NCI-H2171 treated with DMSO at 0.1 percent for 48 hours (cell line): ENCODE measurements around the gene STK24.

Experiments
- DNase-seq: peaks from one replicate; lab custom pipeline; 2025; lab: John Stamatoyannopoulos, UW

The STK24 gene

DNA sequence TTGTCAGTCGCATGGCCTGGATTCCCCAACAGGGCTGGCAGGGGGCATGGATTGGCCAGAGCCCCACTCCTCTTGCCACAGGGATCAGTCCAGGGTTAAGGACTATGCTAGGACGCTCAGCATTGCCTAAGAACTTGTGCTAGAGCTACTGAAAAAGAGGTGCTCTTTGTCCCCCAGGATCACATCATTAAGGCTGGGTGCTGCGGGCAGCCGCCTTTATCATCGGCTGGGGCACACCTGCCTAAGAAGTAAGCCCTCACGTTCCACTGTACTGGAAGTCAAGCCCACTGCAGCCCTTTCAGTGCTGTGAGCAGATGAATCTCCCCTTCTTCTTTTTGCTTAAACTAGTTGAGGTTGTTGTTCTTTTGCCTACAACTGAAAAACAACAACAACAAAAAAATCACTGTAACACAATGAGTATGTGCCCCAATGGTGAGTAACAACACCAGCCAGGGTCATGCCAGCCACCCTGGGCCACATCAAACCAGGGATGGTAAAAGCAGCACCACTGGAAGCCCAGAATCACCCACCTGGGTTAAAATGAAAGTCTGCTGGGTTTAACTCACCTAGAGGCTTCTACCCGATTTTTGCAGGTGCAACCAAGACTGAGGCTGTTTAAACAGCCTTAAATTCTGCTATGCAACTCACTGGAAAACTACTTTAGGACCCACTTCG lies 20.6 kb downstream of the STK24 start:
- DNase-seq = no peak

DNA sequence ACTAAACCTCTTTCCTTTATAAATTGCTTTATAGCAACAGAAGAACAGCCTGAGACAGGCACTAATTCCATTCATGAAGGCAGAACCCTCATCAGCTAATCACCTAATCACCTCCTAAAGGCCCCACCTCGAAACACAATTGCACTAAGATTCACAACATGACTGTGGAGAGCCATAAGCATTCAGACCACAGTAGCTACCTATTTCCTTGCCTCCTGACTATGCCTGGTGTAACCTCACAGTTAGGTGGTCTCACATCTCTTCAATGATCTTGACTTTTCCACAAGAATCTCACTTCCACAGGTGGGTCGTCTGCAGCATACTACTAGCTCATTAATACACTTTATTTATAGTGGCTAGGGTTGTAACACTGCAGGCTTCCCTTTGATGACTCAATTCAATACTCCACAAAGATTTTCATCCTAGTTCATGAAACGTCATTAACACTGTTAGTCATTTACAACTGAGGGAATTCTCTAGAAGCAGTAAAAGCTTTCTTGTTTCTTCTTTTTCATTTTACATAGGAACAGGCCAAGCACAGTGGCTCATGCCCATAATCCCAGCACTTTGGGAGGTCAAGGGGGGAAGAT lies 27.1 kb downstream of the STK24 start:
- no peak for DNase-seq

DNA sequence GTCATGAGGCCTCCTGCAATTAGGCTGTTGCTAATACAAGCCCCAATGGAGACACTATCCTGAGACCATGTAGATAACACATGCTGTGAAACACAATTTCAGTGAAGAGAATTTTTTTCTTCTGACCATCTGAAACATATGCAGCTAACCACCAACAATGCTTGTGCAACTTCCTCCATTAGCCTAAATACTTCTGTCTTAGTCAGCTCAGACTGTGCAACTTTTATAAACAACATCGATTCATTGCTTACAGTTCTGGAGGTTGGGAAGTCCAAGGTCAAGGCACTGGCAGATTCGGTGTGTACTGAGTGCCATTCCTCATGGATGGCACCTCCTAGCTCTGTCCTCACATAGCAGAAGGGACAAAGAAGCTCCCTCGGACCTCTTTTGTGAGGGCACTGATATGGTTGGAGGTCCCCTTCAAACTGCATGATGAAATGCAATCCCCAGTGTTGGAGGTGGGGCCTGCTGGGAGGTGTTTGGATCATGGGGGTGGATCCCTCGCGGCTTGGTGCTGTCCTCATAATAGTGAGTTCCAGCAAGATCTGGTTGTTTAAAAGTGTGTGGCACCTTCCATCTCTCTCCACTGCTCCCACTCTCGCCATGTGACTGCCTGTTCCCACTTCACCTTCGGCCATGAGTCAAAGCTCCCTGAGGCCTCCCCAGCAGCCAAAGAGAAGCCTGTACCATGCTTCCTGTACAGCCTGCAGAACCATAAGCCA lies 27.7 kb downstream of the STK24 start:
- DNase-seq = no peak

DNA sequence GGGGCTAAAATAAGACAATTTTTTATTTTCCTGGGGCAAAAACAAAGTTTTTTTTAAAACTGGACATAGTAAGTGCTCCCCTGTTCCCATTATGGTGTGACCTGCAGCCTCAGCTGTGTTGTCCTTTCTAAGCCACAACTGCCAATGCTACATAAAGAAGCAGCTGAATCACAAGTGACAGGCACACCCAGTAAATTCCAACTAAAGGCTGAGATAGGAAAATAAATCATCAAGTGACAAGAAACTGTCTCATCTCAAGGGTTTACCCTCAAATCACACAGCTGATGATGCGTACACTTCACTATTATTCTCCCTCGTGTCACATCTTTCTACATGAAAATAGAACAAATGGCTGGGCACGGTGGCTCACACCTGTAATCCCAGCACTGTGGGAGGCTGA lies 28.7 kb downstream of the STK24 start:
- DNase-seq = no peak

DNA sequence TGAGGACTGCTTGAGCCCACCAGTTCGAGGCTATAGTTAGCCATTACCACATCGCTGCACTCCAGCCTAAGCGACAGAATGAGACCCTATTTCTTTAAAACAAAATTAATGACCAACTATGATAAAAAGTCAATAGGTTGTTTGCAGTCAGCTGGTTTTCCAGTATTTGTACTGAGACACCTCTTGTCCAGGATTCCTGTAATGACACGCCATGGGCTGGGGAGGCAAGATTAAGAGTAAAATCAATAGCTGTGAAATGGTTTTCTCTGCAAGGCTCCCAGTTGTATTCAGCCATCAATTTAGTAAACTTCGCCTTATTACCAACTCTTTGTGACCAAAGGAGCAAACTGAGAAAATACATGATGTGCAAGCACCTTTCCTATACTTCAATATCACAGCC lies 29.5 kb downstream of the STK24 start:
- DNase-seq = no peak

DNA sequence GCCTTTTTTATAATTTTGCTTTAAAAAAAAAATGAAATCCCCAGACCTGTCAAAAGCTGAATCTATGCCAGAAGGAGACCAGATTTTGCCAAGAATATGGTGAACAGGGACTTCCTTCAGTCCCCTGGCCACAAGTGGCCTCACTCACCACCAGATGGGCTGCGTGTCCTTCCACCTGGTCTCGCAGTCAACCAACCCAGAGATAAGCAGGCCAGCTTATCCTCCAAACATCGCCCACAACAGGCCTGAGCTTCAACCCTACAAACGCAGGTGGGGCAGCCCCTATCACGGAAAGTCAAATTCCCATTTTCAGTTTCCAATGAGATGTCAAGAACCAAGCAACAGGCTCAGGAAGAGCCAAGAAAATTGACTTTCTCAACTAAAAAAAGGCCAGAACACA lies 30.5 kb downstream of the STK24 start:
- DNase-seq = no peak

DNA sequence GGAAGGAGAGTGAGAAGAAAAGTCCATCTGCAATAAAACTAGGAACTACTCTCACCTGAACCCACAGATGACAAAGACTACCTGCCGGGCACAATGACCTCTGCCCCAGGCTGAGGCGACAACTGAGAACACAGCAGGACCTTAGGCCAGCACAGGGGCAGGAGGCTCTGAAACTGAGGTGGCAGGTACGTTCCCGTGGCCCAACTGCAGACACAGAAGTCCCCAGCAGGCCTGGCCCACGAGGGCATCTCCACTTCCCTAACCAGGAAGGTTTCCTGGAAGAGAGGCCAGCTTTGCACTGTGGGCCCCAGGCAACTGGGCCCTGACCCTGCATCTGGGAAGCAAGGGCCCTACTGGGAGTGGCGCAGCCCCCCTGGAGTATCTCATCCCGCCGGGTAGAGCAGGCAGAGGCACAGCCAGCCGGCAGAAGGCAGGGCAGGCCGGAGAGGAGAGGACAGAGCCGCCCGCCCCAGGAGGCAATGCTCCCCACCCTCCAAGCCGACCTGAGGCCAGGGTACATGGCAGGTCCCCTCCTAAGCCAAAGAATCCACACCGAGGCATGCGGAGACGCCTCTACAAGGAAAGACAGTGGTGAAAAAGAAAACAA lies 32.7 kb downstream of the STK24 start:
- DNase-seq = no peak

DNA sequence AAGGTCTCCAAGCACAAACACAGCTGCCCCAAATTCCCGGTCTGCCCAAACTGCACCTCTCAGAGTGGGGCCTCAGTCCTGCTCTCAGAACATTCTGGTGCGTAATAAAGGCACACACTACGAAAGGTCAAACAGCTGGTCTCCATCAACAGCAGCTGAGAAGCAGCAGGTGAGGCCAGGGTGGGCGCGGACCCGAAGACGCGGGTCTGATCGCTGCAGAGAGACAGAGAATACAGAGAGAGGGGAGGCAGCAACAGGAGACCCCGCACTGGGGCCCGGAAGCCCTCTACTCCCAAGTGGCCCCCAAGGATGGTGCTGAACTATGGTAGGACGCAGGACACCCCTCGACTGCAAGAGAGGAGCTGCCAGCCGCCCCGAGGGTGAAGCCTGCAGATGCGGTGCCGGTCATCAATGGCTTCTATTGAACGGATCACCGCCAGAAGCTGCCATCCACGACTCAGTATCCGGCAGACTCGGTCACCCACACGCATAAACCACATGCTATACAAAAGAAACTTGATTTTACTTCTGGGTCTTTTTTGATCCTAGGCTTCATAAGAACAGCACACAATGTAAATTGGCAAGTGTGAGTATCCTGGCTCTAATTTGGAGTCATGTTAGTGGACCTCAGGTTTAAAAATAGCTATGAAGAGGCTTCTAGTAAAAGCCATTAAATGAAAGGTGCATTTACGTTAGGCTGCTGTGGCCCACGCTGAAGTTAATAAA lies 33.4 kb downstream of the STK24 start:
- no peak for DNase-seq

DNA sequence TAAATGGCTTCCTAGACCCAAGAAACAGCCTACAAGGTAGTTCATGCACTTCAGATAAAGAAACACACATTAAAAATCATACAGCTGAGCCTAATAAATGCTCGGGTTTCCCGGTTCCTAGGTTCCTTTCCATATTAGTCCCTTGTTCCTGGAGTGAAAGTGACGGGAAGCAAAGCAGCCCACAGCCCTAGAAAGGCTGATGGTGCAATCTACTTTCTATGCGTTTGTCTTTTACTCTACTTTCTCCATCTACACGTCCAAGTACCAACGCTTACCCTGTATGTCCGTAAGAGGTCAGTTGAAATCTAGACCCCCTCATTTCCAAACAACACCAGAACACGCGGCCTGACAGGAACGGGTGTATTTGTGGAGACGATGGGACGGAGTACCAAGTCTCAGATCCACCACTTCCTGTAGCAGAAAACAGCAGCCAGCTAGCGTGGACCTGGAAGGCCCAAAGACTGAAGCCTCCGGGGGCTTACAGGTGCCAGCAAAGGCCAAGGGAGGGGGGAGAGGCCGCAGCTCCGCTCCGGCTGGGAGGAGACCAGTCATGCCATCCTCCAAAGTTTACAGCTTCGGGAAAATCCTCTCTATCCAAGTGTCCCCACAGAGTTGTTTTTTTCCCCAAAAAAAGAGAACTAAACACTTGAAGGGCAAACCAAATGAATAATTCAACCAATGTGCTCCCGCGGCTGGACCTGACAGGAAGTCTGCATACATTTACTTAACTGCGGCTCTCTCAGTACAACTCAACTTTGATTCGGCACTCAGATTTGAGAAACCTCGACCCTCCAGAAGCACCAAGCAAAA lies 34.1 kb downstream of the STK24 start:
- no peak for DNase-seq

DNA sequence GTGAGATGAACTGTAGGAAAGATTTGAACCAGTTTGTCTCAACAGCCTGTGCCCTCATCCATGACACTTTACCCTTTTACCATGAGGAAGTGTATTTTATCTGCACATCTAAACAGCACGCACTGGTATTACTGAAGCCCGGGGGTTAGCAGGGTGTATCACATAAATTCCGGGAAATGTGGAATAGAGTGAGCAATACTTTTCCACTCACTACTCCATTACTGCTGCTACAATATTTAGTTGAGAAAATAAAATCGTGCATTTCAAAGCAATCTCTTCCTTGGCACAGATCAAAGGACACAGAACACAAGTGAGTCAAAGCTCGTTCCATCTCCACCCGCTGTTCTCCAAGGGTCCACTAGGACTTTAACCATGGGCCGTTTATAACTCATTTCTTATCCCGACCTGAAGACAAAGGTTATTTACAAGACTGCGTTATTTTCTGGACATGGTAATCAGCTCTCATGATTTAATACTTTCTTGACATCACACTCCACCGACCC lies 35.2 kb downstream of the STK24 start:
- no peak for DNase-seq

DNA sequence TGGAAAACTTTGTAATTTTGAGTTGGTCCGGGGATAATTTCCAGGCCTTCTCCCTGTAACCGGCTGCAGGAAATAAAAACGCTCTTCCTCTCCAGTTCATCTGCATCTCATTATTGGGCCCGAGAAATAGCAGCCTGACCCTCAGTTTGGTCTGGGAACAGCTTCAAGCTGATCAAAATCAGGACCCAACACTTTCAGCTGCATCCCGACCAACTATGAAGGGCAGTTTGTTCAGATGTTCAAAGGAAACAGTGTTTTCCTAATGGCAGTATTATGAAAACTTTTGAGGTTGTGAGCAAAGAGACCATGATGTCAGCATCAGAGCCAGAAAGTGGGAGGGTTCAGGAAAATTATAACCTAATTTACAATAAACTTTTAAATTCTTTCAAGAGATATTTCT lies 35.7 kb downstream of the STK24 start:
- DNase-seq = no peak

DNA sequence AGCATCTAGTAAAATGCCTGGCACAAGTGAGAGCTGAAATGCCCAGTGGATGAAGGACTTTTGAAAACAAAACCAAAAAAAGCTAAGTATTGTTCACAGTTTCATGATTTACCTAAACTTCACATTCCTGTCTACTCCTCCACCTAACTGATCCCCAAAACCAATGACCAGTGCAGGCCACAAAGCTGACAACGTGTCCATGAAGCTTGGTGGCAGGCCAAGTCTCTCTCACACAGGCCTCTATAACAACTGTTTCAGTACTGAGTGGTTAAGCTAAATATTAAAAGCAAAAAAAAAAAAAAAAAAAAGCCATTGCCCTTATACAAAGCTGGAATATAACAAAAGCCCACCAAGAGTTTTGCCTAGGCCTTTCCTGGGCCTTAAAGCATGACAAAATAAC lies 36.4 kb downstream of the STK24 start:
- DNase-seq = no peak

DNA sequence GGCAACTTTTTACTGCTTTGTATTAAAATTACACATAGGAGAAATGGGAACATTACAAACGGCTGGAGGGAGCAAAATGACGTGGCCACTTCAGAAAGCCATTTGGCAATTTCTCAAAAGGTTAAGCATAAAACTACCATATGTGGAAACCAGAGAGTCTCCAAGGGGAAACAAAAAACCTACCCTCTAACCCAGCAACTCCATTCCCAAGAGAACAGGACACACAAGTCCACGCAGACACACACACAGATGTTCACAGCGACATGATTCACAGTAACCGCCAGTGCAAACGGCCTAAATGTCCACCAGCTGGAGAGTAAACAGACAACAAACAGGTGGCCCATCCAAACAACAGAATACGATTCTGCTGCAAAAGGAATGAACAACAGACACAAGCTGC lies 37.2 kb downstream of the STK24 start:
- DNase-seq = peak; percentile 88

DNA sequence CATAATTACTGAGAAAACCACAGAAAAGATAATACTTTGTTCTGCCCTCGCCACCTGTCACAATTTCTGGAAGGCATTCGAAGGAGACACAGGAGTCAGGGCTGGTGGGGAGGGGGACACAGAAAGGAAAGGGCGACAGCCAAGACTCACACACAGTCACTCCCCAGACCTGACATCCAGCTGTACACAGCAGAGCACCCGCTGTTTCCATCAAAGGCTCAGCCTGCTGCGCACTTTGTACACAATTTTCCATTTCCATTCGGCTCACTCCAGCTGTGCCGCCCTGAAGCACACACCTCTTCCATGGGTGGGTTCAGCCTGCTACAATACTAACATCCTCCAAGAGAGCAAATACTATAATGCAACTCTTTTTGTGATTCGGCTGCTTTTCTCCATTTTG lies 38.0 kb downstream of the STK24 start:
- DNase-seq = peak; percentile 30

DNA sequence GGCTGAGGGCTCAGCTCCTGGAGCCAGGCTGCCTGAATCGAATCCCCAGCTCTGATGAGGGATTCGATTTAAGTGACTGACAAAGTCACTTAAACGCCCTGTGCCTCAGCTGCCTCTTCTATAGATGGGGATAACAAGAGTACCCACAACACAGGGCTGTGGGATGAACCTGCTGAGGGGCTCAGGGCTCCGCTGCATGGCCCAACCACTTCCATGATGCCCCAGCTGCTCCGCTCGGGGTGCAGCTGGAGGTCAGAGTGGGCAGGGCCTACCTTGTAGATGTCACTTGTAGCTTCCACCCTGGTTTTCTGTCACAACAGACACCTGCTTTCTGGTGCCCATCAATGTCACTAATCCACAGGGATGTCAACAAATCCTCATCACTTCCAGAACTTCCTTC lies 39.2 kb downstream of the STK24 start:
- DNase-seq = no peak

DNA sequence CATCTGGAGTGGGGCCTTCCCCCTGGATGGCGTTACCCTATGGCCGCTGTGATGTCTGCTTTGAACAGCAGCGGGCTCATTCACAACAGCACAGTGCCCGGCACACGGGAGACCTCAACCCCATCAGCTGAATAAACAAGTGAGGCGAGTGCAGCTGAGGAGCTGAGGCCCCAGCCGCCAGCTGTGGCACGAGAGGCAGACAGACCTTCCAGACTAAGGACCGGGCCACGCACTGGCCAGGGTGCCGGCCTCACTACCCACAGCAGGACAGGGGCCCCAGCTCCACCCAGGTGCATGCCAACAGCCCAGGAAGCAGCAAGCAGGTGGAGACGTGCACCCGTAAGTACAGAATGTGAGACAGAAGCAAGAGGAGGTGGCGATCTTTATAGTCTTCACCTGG lies 39.6 kb downstream of the STK24 start:
- DNase-seq = no peak

DNA sequence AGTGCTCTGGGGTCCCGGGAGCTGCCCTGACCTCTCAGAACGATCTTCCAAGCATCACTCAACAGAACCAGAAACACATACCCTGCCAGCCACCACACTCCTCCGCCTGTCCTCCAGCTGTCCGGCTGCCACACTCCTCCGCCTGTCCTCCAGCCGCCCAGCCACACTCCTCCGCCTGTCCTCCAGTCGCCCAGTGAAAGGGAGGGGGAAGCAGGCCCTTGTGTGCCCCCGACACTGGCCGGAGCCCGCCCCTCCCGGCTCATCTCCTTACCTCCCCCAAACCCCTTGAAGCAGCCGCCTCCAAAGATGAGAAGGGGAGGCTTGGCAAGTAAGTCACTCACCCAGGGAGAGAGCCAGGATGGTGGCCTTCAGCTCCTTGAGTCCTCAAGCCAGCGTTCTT lies 40.2 kb downstream of the STK24 start:
- DNase-seq = no peak

DNA sequence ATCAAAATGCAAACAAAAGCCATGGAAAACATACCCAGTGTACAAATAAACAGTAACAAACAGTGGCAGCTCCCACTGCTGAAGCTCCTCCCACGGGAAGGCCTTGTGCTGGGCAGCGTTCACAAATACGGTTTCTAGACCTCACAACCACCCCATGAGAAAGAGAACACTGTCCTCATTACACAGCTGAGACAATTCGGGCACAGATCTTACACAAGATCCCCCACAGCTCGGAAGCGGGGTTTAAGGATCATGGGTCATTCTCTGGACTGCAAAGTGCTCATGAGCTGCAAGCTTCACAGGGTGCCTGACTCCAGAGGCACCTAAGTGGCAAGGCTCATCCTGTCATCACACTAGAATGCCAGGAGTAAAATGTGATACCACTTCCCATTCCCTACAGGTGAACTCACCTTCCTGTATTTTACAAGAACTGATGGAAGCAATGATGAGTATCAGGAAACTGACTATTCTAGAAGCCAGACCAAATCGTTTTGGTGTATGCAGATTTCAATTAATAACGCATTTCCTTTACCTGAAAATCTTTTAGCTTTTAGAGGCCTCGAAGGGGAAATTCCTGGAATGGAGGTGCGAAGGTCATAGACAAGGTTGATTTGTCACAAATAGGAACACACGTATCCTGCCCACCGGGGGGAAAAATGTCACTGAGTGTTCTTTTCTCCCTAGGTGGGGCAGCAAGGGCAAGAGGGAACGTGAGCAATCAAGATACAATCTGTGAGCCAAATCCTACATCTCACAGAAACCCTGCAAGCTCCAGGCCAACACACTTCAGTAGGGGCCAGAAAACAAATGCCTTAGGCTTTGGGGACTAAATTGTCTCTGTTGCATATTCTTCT lies 41.2 kb downstream of the STK24 start:
- DNase-seq = no peak

DNA sequence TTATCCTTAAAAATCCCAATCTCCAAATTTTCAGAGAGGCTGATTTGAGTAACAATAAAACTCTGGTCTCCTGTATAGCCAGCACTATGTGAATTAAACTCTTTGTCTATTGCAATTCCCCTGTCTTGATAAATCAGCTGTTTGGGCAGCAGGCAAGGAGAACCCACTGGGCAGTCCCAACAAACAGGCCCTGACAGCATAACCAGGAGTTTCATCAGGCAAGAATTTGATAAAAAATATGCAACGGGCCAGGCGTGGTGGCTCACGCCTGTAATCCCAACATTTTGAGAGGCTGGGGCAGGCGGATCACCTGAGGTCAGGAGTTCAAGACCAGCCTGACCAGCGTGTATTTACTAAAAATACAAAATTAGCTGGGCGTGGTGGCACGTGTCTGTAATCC lies 42.1 kb downstream of the STK24 start:
- DNase-seq = no peak

DNA sequence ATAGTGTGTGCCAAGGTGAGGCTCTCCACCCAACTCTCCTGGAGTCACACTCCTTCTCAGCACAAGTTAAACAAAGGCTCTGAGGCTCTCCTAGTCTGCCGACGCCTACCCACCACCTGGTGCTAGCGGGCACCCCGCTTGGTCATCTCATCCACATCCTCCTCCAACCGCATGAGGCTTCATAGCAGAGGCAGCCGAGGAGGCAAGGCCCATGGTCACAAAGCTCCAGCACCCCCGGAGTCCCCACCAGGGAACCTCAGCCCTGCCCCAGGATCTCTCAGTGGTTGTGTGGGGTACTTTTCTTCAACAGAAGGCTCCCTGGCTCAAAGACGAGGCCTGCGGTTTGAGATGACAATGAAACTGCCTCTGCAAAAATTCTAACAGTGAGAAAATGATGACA lies 43.0 kb downstream of the STK24 start:
- DNase-seq = no peak

DNA sequence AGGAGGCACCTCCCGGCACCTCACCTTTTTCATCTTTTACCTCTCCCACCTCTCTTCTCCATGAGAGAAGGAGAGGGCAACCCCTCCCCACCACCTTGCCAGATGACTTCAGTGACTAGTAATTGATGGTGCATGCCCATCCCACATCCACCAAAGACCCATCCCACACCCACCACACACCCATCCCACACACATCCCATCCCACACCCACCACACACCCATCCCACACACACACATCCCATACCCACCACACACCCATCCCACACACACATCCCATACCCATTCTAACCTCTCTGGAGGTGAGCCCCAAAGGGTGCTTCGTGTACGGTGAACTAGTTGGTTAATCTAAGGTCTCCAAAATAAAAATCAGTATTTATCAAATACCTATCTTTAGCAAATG lies 44.7 kb downstream of the STK24 start:
- DNase-seq = no peak
